IPS-18a (cell line): ENCODE results near the gene TMOD1.
"Not testable (repeated sequence)": the region's sequence is repeated elsewhere in the genome, so short reads cannot be mapped to it uniquely, and the experiment has no call there.

Experiments used
- H3K27ac ChIP-seq: one replicate; pipeline ENCODE4 v1.5.1; 2013; ENCODE audit warnings: low read length
- H3K27me3 ChIP-seq: one replicate; pipeline ENCODE4 v1.6.1; 2013; ENCODE audit warnings: mild to moderate bottlenecking, low read length; ENCODE audit not compliant: control insufficient read depth, insufficient read depth
- H3K36me3 ChIP-seq: one replicate; pipeline ENCODE4 v1.6.1; 2013; ENCODE audit warnings: low read depth, low read length; ENCODE audit not compliant: control insufficient read depth
- H3K4me1 ChIP-seq: one replicate; pipeline ENCODE4 v1.6.1; 2013; ENCODE audit warnings: low read depth, low read length; ENCODE audit not compliant: control insufficient read depth
- H3K4me3 ChIP-seq: one replicate; pipeline ENCODE4 v1.5.1; 2013; ENCODE audit warnings: low read length
- H3K9ac ChIP-seq: one replicate; pipeline ENCODE4 v1.6.1; 2013; ENCODE audit warnings: mild to moderate bottlenecking, low read length, moderate library complexity
- H3K9me3 ChIP-seq: one replicate; pipeline ENCODE4 v1.6.1; 2013; ENCODE audit warnings: low read depth, low read length; ENCODE audit not compliant: control insufficient read depth

The TMOD1 gene

GRCh38 chr9:97620063-97620462, 118.6 kb downstream of the TMOD1 start:
- peaks cover 17% of the 10 kb centered on the region for H3K36me3 ChIP-seq
- H3K9me3 ChIP-seq, H3K27me3 ChIP-seq, H3K4me3 ChIP-seq, H3K9ac ChIP-seq, H3K27ac ChIP-seq, H3K4me1 ChIP-seq: not testable (repeated sequence)

- H3K4me1 ChIP-seq, H3K9ac ChIP-seq, H3K9me3 ChIP-seq, H3K27ac ChIP-seq, H3K4me3 ChIP-seq, H3K27me3 ChIP-seq: not testable (repeated sequence)
- H3K36me3 ChIP-seq, result peaks cover 22% of the 10 kb centered on the region
Measured at GRCh38 chr9:97622483-97622882, 121.0 kb downstream of the TMOD1 start.

- Histone ChIP-seq H3K9ac (no peak overlapping the region), H3K27ac (no peak overlapping the region), H3K9me3 (no peaks in the 10 kb centered on the region), H3K4me3 (no peak overlapping the region), H3K36me3 (peaks cover 16% of the 10 kb centered on the region), H3K4me1 (peaks cover 5% of the 10 kb centered on the region), H3K27me3 (no peaks in the 10 kb centered on the region)
Measured at GRCh38 chr9:97623946-97624345, 122.5 kb downstream of the TMOD1 start.

- no peak overlapping the region for H3K27ac ChIP-seq
- no peaks in the 10 kb centered on the region for H3K27me3 ChIP-seq
- H3K4me3 ChIP-seq, result no peak overlapping the region
- peaks cover 9% of the 10 kb centered on the region for H3K4me1 ChIP-seq
- H3K36me3 ChIP-seq, result peaks cover 16% of the 10 kb centered on the region
- H3K9ac ChIP-seq, result no peak overlapping the region
- H3K9me3 ChIP-seq, result no peaks in the 10 kb centered on the region
Measured at GRCh38 chr9:97625620-97626019, 124.2 kb downstream of the TMOD1 start.

GRCh38 chr9:97627624-97628023, 126.2 kb downstream of the TMOD1 start:
- H3K4me1 ChIP-seq, result peaks cover 9% of the 10 kb centered on the region
- no peaks in the 10 kb centered on the region for H3K27me3 ChIP-seq
- no peak overlapping the region for H3K4me3 ChIP-seq
- H3K36me3 ChIP-seq, result peaks cover 13% of the 10 kb centered on the region
- H3K9ac ChIP-seq, result no peak overlapping the region
- H3K27ac ChIP-seq, result no peak overlapping the region
- no peaks in the 10 kb centered on the region for H3K9me3 ChIP-seq

GRCh38 chr9:97628668-97629067, 127.2 kb downstream of the TMOD1 start:
- Histone ChIP-seq H3K9ac (no peak overlapping the region), H3K4me1 (peaks cover 9% of the 10 kb centered on the region), H3K36me3 (peaks cover 11% of the 10 kb centered on the region), H3K9me3 (no peaks in the 10 kb centered on the region), H3K27ac (no peak overlapping the region), H3K4me3 (no peak overlapping the region), H3K27me3 (no peaks in the 10 kb centered on the region)

- Histone ChIP-seq H3K9me3 (no peaks in the 10 kb centered on the region), H3K4me3 (no peak overlapping the region), H3K4me1 (peaks cover 9% of the 10 kb centered on the region), H3K9ac (no peak overlapping the region), H3K36me3 (peaks cover 11% of the 10 kb centered on the region), H3K27ac (no peak overlapping the region), H3K27me3 (no peaks in the 10 kb centered on the region)
Measured at GRCh38 chr9:97629156-97629555, 127.7 kb downstream of the TMOD1 start.

GRCh38 chr9:97630591-97630990, 129.1 kb downstream of the TMOD1 start:
- peaks cover 10% of the 10 kb centered on the region for H3K4me1 ChIP-seq
- H3K27me3 ChIP-seq, result no peaks in the 10 kb centered on the region
- H3K4me3 ChIP-seq, result no peak overlapping the region
- no peak overlapping the region for H3K9ac ChIP-seq
- H3K27ac ChIP-seq, result no peak overlapping the region
- no peaks in the 10 kb centered on the region for H3K9me3 ChIP-seq
- peaks cover 3% of the 10 kb centered on the region for H3K36me3 ChIP-seq

- Histone ChIP-seq H3K4me3 (peak overlapping the region; percentile 73), H3K9ac (peak overlapping the region; percentile 94), H3K27ac (peak overlapping the region; percentile 97), H3K27me3 (no peaks in the 10 kb centered on the region), H3K36me3 (no peaks in the 10 kb centered on the region), H3K9me3 (no peaks in the 10 kb centered on the region), H3K4me1 (peaks cover 13% of the 10 kb centered on the region)
Measured at GRCh38 chr9:97632248-97632984, 130.9 kb downstream of the TMOD1 start.

GRCh38 chr9:97632985-97633858, 131.8 kb downstream of the TMOD1 start, which contains the start of the genes NCBP1 and TSTD2:
NCBP1 (plus strand) TSS chr9:97633821; CDS start chr9:97633882, 61 bp downstream.
TSTD2 (minus strand) TSS chr9:97633368; CDS start chr9:97627562, 5,806 bp downstream.
- Histone ChIP-seq H3K4me1 (peaks cover 13% of the 10 kb centered on the region), H3K9ac (peak within 1 kb of the TSS; percentile 94), H3K9me3 (no peaks in the 10 kb centered on the region), H3K27ac (peak within 1 kb of the TSS; percentile 97), H3K36me3 (no peaks in the 10 kb centered on the region), H3K4me3 (peak within 1 kb of the TSS; percentile 73), H3K27me3 (no peaks in the 10 kb centered on the region)

GRCh38 chr9:97633859-97634490, 132.5 kb downstream of the TMOD1 start:
- H3K9ac ChIP-seq, result peak overlapping the region; percentile 94
- no peaks in the 10 kb centered on the region for H3K27me3 ChIP-seq
- peaks cover 8% of the 10 kb centered on the region for H3K4me1 ChIP-seq
- peak overlapping the region; percentile 97 for H3K27ac ChIP-seq
- peak overlapping the region; percentile 73 for H3K4me3 ChIP-seq
- no peaks in the 10 kb centered on the region for H3K36me3 ChIP-seq
- no peaks in the 10 kb centered on the region for H3K9me3 ChIP-seq
